NCI-H146 treated with DMSO at 0.1 percent for 48 hours (cell line): ENCODE results near the gene DNAJB7.
A peak's percentile ranks its signal among the peaks of the same experiment; 100 is the strongest.
"Not testable (repeated sequence)": the region's sequence is repeated elsewhere in the genome, so short reads cannot be mapped to it uniquely, and the experiment has no call there.

Experiments
- DNase-seq: peaks from one replicate; lab custom pipeline; 2025; ENCODE audit not compliant: unreplicated experiment; lab: John Stamatoyannopoulos, UW

The DNAJB7 gene

DNA sequence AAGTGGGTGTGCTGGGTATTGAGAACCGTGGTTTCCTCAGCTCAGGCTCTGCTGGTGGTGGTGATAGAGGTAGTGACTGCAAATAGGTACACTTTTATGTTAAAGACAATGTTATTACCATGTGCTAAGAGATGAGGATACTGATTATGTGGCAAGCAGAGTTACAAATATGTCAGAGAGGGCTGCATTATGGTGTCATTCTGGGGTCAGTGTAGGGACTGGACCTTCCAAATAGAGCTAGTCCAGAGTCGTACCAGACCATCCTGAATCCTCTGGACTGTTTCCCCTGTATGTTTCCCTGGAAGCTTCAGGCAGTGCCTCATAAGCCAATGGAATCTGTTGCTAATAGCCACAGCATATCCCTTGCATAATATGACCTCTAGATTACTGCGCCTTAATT lies at the start of gene DNAJB7:
DNAJB7 (minus strand) TSS at position 101 of the 400 bp plus-strand sequence. CDS start 119 bp downstream, outside the sequence.
- DNase-seq = no peak

- no peak for DNase-seq
Measured at GRCh38 chr22:40908895-40909294, 47.0 kb upstream of the DNAJB7 start.

GRCh38 chr22:40904101-40904500 lies 42.2 kb upstream of the DNAJB7 start:
- DNase-seq = no peak

- peak; percentile 35 for DNase-seq
Measured at GRCh38 chr22:40898850-40899357, 37.0 kb upstream of the DNAJB7 start.

- no peak for DNase-seq
Measured at GRCh38 chr22:40894417-40894816, 32.5 kb upstream of the DNAJB7 start.

DNA sequence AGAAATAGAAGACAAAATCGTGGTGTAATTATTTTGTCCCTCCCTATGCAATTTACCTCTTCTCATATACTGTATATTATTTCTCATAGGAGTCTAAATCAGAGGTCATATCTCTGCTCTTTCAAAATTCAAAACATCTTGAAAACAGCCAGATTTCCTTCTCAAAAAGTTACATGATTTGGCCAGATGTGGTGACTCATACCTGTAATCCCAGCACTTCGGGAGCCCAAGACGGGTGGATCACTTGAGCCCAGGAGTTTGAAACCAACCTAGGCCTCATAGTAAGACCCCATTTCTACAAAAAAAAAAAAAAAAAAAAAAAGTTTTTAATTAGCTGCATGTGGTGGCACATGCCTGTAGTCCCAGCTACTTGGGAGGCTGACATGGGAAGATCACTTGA lies 29.0 kb upstream of the DNAJB7 start:
- DNase-seq = no peak

GRCh38 chr22:40889116-40889515 lies 27.2 kb upstream of the DNAJB7 start:
- DNase-seq = no peak

- no peak for DNase-seq
Measured at GRCh38 chr22:40878922-40879321, 17.0 kb upstream of the DNAJB7 start.

- DNase-seq = no peak
Measured at GRCh38 chr22:40877488-40877887, 15.6 kb upstream of the DNAJB7 start.

- no peak for DNase-seq
Measured at GRCh38 chr22:40876907-40877306, 15.0 kb upstream of the DNAJB7 start.

DNA sequence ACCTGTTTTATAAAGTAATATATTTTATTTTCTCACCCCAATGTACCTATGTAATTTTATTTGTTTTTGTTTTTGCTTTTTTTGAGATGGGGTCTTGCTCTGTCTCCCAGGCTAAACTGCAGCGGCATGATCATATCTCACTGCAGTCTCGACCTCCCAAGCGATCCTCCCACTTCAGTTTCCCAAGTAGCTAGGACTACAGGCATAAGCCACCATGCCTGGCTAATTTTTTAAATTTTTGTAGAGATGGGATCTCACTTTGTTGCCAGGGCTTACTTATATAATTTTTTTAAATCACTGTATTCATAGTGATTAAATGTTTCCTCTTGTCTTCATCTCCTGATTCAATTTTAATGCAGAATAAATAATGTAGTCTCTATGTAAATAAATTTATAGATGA lies 13.2 kb upstream of the DNAJB7 start:
- DNase-seq = no peak

GRCh38 chr22:40874016-40874415 lies 12.1 kb upstream of the DNAJB7 start:
- no peak for DNase-seq

DNA sequence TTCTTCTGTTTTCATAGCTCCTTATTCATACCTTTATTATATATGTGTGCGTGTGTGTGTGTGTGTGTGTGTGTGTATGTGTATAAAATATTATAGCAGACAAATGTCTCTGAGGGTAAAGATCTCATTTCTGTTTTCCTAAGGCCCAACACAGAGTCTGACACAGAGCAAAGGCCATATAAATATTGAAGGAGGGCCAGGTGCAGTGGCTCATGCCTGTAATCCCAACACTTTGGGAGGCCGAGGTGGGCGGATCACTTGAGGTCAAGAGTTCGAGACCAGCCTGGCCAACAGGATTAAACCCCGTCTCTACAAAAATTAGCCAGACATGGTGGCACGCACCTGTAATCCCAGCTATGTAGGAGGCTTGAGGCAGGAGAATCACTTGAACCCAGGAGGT lies 6.5 kb upstream of the DNAJB7 start:
- DNase-seq = not testable (repeated sequence)

DNA sequence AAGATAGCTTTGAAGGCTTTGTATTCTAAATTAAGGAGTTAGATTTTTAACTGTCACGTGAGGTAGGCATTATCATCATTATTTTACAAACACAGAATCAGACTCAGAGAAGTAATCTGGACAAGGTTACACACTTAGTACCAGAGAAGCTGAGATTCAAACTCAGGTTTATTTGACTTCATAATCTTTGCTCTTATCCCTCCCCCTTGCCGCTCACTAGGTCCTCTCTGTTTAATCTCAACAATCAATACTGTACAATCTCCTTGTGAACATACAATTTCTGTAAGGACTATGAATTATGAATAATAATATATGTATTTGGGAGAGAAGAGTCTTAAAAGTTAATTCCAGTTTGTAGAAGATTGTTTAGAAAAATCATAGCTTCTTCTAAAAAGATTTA lies 5.2 kb upstream of the DNAJB7 start:
- DNase-seq = no peak

GRCh38 chr22:40862537-40862936 lies 624 bp upstream of the DNAJB7 start:
- DNase-seq = no peak

- DNase-seq = no peak
Measured at GRCh38 chr22:40857309-40857855, 4.5 kb downstream of the DNAJB7 start.

DNA sequence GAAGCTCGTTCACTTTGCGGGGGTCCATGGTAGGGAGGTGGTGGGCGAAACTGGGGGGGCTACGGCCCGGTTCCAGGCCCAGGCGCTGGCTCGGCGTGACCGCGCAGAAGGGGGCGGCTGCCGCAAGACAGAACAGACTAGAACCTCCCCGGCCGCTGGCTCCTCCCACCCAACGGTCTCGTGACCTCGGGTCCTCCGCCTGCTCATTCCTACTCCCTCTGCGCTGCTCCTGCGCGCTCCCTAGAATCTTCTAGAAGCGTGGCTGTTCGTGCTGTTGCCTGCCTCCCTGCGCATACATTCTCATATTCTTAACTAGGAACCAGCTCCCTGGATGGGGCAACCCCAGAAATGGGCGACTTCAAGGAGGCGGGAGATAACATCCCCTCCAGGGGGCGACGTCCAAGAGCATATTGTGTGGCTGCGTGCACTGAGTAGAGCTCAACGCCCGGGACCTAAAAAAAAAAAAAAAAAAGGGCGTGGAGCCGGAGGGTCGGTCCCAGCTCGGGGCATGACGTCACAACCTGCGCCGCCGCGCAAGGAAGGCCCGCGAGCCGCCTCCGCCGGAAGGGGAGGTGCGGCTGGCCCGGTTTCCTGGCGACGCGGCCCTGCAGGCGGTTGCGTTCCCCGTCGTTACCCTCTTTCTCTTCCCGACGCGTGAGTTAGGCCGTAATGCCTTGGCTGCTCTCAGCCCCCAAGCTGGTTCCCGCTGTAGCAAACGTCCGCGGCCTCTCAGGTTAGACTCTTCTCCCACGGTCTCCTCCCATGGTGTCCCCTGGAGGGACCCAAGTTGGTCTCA lies 5.2 kb downstream of the DNAJB7 start, which contains the start of the genes ST13 and XPNPEP3:
ST13 (minus strand) TSS at position 127 of the 796 bp plus-strand sequence; CDS start at position 28, 99 bp downstream.
XPNPEP3 (plus strand) TSS at position 636 of the 796 bp plus-strand sequence; CDS start at position 670, 34 bp downstream.
- DNase-seq = peak; percentile 85

- peak; percentile 8 for DNase-seq
Measured at GRCh38 chr22:40855979-40856512, 5.9 kb downstream of the DNAJB7 start.

DNA sequence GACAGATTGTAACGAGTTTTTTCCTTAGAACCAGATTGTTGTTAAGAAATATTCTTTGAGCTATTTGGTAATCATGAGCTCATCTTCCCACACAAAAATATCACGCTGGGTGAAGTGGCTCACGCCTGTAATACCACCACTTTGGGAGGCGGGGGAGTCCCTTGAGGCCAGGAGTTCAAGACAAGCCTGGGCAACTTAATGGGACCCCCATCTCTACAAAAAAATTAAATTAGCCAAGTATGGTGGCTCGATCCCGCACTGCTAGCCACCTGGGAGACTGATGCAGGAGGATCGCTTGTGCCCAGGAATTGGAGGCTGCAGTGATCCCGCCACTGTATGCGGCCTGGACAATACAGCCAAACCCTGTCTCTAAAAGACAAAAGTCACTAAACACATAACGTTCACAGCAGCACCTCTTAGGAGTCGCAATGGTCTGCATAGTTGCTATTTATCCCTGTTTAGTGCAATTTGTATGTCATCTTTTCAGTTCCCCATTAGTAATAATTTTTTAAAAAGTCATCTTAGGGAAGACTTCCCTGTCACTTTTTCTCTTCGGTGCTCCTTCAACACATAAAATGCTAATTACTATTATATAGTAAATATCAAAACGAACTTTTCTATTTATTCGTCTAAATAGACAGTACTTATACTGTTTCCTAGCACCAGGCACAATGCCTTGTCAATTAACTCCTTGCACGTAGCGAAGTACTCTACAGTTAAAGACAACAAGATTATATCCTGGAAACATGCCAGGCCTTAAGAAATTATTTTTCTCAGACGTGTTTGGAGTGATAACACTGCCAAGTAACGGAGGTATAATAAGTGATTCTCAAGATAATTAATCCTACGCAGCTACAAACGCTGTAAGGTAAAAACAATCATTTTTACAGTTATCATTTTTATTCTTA lies 6.6 kb downstream of the DNAJB7 start:
- no peak for DNase-seq

- DNase-seq = no peak
Measured at GRCh38 chr22:40853961-40854360, 8.0 kb downstream of the DNAJB7 start.

- DNase-seq = no peak
Measured at GRCh38 chr22:40853333-40853732, 8.6 kb downstream of the DNAJB7 start.
